ENCODE data around the gene ANKHD1.
A peak's percentile ranks its signal among the peaks of the same experiment; 100 is the strongest.

ANKHD1 gene, protein sequence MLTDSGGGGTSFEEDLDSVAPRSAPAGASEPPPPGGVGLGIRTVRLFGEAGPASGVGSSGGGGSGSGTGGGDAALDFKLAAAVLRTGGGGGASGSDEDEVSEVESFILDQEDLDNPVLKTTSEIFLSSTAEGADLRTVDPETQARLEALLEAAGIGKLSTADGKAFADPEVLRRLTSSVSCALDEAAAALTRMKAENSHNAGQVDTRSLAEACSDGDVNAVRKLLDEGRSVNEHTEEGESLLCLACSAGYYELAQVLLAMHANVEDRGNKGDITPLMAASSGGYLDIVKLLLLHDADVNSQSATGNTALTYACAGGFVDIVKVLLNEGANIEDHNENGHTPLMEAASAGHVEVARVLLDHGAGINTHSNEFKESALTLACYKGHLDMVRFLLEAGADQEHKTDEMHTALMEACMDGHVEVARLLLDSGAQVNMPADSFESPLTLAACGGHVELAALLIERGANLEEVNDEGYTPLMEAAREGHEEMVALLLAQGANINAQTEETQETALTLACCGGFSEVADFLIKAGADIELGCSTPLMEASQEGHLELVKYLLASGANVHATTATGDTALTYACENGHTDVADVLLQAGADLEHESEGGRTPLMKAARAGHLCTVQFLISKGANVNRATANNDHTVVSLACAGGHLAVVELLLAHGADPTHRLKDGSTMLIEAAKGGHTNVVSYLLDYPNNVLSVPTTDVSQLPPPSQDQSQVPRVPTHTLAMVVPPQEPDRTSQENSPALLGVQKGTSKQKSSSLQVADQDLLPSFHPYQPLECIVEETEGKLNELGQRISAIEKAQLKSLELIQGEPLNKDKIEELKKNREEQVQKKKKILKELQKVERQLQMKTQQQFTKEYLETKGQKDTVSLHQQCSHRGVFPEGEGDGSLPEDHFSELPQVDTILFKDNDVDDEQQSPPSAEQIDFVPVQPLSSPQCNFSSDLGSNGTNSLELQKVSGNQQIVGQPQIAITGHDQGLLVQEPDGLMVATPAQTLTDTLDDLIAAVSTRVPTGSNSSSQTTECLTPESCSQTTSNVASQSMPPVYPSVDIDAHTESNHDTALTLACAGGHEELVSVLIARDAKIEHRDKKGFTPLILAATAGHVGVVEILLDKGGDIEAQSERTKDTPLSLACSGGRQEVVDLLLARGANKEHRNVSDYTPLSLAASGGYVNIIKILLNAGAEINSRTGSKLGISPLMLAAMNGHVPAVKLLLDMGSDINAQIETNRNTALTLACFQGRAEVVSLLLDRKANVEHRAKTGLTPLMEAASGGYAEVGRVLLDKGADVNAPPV (N-terminal part only)

DNA sequence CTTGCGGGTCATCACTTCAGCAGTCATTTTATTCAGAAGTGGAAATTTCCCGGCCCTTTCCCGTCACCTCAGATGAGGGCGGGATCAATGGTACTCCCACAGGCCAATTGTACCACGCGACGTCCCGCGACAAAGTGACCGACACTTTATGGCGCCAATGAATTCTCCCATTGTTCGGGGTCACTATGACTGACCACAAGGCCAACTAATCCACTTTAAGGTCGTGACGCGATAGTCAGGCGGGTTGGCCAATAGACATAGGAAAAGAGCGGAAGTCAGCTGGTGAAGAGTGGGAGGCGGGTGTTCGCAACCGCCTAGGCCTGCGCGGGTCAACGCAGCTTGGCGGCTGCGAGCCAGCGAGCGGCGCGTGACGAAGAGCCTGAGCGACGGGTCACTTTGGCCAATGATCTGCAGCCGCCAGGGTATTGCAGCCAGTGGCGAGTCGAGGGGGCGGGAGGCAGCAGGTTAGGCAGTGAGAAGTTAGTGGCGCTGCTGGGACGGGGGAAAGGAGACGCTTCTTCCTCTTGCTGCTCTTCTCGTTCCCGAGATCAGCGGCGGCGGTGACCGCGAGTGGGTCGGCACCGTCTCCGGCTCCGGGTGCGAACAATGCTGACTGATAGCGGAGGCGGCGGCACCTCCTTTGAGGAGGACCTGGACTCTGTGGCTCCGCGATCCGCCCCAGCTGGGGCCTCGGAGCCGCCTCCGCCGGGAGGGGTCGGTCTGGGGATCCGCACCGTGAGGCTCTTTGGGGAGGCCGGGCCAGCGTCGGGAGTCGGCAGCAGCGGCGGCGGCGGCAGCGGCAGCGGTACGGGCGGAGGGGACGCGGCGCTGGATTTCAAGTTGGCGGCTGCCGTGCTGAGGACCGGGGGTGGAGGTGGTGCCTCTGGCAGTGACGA, at the start of gene ANKHD1:
ANKHD1 (plus strand) TSS at position 472 of the 896 bp plus-strand sequence; CDS start at position 607, 135 bp downstream.
- DNase-seq = peak; percentile 98

DNA sequence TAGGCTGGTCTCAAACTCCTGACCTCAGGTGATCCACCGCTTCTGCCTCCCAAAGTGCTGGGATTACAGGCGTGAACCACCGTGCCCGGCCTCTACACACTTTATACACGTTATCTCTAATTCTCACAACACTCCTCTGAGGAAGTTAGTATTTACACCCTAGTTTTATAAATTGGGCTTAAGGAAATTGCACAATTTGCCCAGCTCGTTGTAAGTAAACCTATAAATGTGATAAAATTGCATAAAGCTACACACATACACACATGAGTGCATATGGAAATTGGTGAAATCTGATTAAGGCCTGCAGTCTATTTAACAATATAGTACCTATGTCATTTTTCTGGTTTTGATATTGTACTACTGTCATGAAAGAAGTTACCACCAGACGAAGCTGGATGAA, 46.1 kb upstream of the ANKHD1 start:
- DNase-seq = no peak

DNA sequence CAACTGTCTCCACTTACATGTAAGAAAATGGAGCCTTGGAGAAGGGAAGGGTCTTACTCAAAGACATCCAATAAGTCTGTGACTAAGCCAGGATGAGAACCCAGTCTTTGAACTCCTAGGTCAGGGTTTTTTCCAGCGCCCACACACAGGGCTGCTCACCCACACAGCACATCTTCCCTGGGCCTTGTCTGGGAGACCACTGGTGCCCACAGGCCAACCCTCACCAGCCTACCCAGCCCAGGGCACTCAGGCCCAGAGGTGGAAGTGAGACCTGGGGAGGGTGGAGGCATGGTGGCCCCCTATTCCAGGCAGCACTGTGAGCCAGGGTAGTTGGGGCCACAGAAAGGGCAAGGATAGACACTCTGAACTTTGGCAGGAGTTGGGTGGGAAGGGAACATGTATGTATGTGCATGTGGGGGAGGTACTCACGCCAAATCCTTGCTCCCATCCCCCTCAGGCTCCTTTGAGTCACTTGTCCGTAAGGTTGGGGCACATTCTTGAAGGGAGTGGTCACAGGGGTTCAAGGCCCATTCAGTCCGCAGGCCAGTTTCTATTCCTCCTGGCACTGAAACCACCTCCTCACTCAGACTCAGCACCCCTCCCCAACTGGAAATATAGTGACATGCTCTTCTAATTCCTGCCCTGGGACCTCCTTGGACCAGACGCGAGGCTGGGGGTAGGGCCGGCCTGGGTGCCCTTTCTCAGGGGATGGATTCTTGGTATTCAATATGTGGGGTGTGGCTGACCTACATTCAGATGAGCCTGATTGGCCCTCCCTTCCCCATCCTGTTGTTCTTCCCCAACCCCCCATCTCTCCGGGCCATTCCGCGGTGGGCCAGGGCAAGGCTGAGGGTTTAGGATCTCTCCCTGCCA, 44.5 kb upstream of the ANKHD1 start:
- no peak for DNase-seq

DNA sequence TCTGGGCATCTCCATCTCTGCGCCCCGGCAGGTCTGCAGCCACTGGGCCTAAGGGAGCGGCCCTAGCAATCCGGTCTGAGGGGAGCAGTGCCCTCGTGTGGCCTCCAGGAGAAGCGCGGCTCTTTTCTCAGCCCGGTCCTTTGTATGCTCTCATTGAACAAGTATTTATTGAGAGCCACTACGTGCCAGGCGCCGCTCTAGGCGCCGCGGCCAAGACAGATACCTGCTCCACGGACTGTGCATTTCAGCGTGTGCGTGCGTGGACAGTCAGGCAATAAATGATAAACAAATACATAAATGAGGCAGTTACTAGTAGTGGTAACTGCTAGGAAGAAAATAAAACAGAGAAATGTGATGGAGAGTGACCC, 43.9 kb upstream of the ANKHD1 start:
- DNase-seq = peak; percentile 11

DNA sequence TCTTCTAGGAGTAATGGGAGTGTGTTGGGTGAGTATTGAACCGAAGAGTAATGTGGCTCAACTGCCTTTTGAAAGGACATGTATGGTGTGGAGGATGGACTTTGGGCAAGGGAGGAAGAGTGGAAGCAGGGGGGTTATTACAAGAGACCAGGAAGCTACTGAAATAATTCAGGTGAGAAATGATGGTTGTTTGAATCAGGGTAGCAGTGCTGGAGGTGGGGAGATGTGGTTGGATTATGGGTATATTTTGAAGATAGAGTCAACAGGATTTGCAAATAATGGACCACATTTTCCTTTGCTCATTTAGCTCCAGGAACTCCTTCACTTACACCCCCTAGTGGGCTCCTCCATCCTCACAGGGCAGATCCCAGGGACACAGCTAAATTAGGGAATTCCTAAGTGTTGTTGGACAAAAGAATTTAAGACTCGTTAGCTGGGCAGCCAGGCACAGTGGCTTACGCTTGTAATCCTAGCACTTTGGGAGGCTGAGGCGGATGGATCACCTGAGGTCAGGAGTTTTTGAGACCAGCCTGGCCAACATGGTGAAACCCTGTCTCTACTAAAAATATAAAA, 42.8 kb upstream of the ANKHD1 start:
- DNase-seq = no peak

DNA sequence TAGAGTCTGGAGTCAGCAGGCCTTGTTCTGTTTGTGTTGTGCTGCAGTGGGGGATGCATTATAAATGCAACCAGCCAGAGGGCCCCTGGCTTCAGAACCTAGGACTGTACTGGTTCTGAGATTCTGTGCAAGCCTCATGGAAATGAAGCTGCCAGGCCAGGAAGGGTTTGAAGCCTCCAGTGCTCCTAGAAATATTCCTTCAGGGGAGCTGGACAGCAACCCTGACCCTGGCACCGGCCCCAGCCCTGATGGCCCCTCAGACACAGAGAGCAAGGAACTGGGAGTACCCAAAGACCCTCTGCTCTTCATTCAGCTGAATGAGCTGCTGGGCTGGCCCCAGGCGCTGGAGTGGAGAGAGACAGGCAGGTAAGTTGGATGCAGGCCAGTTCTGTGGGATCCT, 41.5 kb upstream of the ANKHD1 start, which contains the start of gene SLC4A9:
SLC4A9 (plus strand) TSS at position 94 of the 400 bp plus-strand sequence; CDS start at position 137, 43 bp downstream.
- DNase-seq = no peak

DNA sequence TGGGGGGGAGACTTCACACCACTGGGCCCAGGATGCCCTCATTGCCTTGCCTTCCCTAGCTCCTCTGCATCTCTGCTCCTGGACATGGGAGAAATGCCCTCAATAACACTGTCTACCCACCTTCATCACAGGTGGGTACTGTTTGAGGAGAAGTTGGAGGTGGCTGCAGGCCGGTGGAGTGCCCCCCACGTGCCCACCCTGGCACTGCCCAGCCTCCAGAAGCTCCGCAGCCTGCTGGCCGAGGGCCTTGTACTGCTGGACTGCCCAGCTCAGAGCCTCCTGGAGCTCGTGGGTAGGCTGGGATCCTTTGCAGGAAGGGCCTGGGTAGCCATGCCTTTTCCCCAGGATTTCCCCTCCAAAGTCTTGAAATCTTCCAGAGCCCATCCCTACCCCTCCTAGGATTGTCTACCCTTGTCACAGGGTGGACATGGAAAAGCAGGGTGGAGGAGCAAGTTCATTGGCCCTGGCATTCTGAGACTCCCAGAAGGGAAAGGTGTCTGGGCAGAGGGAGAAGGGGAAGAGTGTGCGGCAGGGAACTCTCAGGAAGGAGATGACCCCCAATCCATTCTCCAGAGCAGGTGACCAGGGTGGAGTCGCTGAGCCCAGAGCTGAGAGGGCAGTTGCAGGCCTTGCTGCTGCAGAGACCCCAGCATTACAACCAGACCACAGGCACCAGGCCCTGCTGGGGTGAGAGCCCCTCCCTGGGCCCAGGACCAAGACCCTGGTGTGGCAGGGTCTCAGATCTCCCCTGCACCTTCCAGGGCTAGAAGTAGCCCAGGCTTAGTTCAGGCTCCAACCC, 40.8 kb upstream of the ANKHD1 start:
- DNase-seq = no peak

DNA sequence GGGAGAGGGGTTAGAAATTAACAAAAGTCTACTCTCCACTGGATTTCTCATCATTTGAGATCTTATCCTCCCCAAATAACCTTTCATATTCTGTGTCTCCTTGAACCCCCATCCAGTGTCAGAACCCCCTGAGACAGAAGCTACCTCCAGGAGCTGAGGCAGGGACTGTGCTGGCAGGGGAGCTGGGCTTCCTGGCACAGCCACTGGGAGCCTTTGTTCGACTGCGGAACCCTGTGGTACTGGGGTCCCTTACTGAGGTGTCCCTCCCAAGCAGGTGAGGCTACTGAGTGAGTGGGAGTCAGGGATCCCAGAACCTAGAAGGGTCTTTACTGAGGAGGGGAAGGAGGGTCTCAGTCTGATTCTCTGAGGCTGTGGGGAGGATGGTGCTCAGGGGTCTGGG, 39.7 kb upstream of the ANKHD1 start:
- DNase-seq = no peak

DNA sequence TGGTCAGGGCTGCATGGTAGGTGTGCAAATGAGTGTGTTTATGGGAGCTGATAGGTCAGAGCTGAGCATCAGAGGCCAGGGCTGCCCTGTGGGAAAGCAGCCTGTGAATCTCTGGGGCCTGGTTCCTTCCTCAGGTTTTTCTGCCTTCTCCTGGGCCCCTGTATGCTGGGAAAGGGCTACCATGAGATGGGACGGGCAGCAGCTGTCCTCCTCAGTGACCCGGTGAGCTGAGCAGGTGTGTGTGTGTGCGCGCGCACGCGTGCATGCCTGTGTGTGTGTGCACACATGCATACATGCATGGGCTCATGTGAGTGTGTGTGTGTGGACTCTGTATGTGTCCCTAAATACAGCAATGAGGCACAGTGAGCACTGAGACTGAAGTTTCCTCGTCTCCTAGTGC, 39.3 kb upstream of the ANKHD1 start:
- DNase-seq = no peak

DNA sequence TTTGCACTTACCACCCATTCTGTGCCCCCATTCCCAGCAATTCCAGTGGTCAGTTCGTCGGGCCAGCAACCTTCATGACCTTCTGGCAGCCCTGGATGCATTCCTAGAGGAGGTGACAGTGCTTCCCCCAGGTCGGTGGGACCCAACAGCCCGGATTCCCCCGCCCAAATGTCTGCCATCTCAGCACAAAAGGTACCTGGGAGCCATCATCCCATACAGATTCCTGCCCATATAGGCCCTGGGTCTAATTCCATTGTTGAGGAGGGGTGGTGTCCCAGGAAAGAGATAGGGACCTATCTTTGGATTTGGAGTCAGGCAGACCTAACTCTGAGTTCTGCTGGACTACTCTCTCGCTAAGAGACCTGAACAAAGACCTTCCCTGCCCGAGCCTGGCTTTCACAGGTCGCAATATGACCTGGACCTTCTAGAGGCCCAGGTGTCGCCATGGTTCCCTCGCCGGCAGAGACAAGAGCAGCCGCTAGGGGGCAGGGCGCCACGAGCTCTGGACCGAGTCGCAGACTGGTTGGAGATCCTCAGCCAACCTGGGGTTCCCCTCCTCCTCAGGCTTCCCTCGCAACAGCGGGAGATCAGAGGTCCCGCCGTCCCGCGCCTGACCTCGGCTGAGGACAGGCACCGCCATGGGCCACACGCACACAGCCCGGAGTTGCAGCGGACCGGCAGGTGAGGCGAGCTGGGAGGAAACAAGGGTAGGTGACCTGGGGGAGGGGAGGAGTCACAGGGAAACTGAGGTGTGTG, 38.6 kb upstream of the ANKHD1 start:
- peak; percentile 31 for DNase-seq

DNA sequence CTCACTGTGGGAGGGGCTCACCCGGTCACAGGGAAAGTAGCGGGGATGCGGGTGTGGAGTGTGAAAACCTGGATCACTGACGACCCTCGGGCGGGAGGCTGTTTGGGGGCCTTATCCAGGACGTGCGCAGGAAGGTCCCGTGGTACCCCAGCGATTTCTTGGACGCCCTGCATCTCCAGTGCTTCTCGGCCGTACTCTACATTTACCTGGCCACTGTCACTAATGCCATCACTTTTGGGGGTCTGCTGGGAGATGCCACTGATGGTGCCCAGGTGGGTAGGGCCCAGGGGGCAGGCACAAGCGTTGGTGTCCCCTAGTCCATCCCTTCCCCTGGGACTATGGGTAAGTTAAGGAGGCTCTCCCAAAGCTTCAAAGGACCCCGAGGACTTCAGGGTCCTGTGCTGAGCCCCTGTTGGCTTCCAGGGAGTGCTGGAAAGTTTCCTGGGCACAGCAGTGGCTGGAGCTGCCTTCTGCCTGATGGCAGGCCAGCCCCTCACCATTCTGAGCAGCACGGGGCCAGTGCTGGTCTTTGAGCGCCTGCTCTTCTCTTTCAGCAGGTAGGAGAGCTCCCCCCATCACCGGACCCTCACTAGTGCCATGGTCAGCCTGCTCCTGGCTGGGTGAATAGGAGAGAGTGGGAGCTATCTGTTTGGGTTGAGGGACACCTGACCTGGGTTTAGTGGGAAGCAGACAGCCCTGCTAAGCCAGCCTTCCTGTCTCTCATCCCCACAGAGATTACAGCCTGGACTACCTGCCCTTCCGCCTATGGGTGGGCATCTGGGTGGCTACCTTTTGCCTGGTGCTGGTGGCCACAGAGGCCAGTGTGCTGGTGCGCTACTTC, 37.8 kb upstream of the ANKHD1 start:
- no peak for DNase-seq

DNA sequence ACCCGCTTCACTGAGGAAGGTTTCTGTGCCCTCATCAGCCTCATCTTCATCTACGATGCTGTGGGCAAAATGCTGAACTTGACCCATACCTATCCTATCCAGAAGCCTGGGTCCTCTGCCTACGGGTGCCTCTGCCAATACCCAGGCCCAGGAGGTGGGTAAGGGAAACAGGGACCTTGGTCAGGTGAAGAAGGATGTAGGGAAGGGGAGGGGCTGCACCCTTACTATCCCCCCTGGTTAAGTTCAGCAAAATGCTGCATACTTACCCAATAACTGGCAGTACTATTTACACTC, 37.2 kb upstream of the ANKHD1 start:
- DNase-seq = no peak

DNA sequence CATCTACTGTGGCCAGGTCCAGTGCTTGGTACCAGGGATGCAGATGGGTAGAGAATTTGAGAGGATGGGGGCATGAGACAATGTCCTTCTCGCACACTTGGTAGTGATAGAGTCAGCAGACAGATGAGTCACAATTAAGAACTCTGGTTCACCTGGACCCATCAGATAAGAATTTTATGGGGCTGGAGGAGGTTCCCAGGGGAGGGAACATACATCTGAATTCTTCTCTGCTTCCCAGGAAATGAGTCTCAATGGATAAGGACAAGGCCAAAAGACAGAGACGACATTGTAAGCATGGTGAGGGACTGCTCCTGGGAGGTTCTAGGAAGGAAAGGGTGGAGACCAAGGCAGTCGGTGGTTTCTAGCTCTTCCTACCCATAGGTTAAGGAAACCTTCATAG, 36.4 kb upstream of the ANKHD1 start:
- DNase-seq = no peak

DNA sequence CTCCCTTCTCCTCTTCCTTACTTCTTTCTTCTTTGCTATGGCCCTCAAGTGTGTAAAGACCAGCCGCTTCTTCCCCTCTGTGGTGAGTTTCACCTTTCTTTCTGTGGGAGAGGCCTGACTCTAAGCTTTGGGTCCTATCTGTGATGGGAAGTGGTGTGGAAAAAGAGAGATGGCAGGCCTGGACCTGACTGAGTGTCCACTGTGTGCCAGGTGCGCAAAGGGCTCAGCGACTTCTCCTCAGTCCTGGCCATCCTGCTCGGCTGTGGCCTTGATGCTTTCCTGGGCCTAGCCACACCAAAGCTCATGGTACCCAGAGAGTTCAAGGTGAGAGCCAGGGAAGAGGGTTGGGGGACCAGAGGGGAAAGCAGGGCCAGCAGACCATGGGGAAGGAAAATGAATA, 35.7 kb upstream of the ANKHD1 start:
- no peak for DNase-seq

DNA sequence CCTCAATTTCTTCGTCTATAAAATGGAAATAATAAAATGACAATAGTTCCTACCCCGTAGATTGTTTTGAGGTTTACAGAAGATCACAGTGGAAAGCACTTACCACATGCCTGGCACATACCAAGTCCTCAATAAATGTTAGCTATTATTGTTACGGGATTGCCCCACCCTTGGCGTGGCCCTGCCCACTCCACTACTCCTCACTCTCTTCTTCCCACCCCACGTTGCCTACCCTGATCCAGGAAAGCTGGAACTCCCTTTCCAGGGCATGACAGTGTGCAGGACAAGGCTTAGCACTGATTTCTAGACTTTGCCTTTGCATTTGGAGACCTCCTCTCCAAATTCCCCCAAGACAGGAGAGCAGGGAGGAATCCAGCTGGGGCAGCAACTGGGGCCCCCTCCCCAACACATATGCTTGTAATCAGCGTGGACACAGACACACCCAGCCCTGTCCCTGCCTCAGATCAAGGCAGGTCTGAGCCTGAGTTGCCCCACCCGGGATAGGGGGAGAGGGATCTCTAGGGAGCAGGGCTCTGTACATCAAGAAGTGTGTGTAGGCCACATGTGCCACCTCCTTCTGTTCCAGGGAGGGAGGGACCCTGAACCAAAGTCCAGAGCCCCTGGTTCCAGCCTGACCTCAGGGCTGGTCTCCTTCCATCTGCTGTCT, 34.9 kb upstream of the ANKHD1 start:
- no peak for DNase-seq

DNA sequence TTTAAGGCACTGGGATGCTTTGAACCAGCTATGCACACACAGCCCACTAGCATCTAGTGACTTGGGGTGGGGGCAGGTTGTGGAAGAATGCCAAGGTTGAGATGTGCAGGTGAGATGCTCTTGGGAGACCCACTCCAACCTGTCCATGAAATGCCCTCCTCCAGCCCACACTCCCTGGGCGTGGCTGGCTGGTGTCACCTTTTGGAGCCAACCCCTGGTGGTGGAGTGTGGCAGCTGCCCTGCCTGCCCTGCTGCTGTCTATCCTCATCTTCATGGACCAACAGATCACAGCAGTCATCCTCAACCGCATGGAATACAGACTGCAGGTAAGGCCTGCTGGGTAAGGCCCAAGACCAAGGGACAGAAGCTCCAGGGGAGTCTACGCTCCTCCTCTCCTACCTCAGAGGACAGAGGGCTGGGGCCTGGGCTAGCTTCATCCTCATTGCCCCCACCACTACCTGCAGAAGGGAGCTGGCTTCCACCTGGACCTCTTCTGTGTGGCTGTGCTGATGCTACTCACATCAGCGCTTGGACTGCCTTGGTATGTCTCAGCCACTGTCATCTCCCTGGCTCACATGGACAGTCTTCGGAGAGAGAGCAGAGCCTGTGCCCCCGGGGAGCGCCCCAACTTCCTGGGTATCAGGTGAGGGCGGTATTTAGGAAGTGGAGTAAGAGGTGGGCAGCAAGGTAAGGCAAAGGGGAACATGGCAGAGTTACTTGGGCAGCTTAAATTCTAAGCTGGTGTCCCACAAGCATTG, 34.2 kb upstream of the ANKHD1 start:
- no peak for DNase-seq
